ENCODE measurements around the gene SLC39A10. TPM values are rescaled to one million over a fixed set of nuclear protein-coding genes. Genes with fewer than 3 reads are reported as not detected.
A peak's percentile ranks its signal among the peaks of the same experiment; 100 is the strongest.

SLC39A10 gene
- total RNA-seq, 1 experiment from 2014 or later: 167 TPM

DNA sequence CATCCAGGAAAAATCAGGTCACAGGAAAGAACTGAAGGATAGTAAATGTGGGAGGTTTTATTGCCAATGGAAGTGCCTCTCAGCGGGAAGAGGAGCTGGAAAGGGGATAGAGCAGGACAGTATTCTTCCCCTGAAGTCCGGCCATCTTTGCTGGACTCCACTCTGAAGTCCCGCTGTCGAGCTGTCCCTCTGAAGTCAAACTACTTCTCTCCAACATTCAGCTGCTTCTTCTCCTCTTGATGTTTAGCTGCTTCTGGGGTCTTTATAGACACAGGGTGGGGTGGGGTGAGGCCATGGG is 23.5 kb upstream of the SLC39A10 start:
- TF ChIP-seq RELA (CRISPR knock-in tag; IDR thresholded peaks at IDR 0.05; ENCODE audit: borderline replicate concordance) (no peak), GTF2I (CRISPR knock-in tag; conservative IDR thresholded peaks at IDR 0.05) (no peak), ZNF138 (CRISPR knock-in tag; conservative IDR thresholded peaks at IDR 0.05) (no peak), ZNF396 (CRISPR knock-in tag; IDR thresholded peaks at IDR 0.05; ENCODE audit: borderline replicate concordance) (no peak), ELF4 (CRISPR knock-in tag; IDR thresholded peaks at IDR 0.05; ENCODE audit: low read depth) (no peak), ZNF671 (CRISPR knock-in tag; IDR thresholded peaks at IDR 0.05) (no peak), TEAD4 (CRISPR knock-in tag; IDR thresholded peaks at IDR 0.05) (no peak), TP53 (CRISPR knock-in tag; IDR thresholded peaks at IDR 0.05) (no peak)
- TF ChIP-seq, protein P1, sequence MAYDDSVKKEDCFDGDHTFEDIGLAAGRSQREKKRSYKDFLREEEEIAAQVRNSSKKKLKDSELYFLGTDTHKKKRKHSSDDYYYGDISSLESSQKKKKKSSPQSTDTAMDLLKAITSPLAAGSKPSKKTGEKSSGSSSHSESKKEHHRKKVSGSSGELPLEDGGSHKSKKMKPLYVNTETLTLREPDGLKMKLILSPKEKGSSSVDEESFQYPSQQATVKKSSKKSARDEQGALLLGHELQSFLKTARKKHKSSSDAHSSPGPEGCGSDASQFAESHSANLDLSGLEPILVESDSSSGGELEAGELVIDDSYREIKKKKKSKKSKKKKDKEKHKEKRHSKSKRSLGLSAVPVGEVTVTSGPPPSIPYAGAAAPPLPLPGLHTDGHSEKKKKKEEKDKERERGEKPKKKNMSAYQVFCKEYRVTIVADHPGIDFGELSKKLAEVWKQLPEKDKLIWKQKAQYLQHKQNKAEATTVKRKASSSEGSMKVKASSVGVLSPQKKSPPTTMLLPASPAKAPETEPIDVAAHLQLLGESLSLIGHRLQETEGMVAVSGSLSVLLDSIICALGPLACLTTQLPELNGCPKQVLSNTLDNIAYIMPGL (CRISPR knock-in tag; IDR thresholded peaks at IDR 0.05): no peak
- H3K36me3 Mint-ChIP-seq: peaks cover 14% of the 10 kb centered on the region
- ATAC-seq: no peak
- H3K9me3 Mint-ChIP-seq: peaks cover 13% of the 10 kb centered on the region
- no peaks in the 10 kb centered on the region for H3K27me3 Mint-ChIP-seq (ENCODE audit: low read depth)
- ChIA-PET POLR2A (interaction anchor here (1.2 kb wide), 1 partner anchor 21 kb away, joined by 3 read pairs; no protein-coding TSS in a partner anchor), CTCF (interaction anchor here (1.5 kb wide), 1 partner anchor 100 kb away, joined by 3 read pairs; no protein-coding TSS in a partner anchor)
- H3K27ac Mint-ChIP-seq: no peak overlapping the region
- no peak for DNase-seq (ENCODE audit: low spot score)
- no peak overlapping the region for H3K4me3 Mint-ChIP-seq
- peaks cover 20% of the 10 kb centered on the region for H3K4me1 Mint-ChIP-seq

DNA sequence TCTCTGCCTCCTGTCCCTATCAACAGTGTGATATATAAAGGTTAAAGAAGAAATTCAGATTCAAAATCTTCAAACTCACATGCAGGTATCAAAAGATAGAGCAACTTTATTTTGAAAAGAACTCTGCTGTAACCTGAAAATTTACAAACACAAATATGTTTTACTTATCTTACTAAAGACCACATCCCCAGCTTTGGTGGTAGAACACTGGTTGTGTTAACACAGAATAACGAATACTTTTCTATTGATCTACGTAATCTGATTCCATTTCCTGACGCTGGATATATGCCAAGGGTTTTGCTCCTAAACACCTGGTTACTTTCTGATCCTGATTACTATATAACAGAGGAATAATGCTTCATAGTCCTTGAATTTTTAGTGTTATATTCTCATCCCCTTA is 23.1 kb upstream of the SLC39A10 start:
- Mint-ChIP-seq H3K36me3 (peaks cover 19% of the 10 kb centered on the region), H3K4me1 (peaks cover 20% of the 10 kb centered on the region), H3K27ac (no peak overlapping the region), H3K27me3 (ENCODE audit: low read depth) (no peaks in the 10 kb centered on the region), H3K4me3 (no peak overlapping the region), H3K9me3 (peaks cover 13% of the 10 kb centered on the region)
- no peak for TF ChIP-seq NR2C2 (CRISPR knock-in tag; IDR thresholded peaks at IDR 0.05)
- TF ChIP-seq, protein P2, sequence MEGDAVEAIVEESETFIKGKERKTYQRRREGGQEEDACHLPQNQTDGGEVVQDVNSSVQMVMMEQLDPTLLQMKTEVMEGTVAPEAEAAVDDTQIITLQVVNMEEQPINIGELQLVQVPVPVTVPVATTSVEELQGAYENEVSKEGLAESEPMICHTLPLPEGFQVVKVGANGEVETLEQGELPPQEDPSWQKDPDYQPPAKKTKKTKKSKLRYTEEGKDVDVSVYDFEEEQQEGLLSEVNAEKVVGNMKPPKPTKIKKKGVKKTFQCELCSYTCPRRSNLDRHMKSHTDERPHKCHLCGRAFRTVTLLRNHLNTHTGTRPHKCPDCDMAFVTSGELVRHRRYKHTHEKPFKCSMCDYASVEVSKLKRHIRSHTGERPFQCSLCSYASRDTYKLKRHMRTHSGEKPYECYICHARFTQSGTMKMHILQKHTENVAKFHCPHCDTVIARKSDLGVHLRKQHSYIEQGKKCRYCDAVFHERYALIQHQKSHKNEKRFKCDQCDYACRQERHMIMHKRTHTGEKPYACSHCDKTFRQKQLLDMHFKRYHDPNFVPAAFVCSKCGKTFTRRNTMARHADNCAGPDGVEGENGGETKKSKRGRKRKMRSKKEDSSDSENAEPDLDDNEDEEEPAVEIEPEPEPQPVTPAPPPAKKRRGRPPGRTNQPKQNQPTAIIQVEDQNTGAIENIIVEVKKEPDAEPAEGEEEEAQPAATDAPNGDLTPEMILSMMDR (IDR thresholded peaks at IDR 0.05): no peak
- TF ChIP-seq, protein P3, sequence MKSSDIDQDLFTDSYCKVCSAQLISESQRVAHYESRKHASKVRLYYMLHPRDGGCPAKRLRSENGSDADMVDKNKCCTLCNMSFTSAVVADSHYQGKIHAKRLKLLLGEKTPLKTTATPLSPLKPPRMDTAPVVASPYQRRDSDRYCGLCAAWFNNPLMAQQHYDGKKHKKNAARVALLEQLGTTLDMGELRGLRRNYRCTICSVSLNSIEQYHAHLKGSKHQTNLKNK (CRISPR knock-in tag; IDR thresholded peaks at IDR 0.05): no peak
- TF ChIP-seq, protein P4, sequence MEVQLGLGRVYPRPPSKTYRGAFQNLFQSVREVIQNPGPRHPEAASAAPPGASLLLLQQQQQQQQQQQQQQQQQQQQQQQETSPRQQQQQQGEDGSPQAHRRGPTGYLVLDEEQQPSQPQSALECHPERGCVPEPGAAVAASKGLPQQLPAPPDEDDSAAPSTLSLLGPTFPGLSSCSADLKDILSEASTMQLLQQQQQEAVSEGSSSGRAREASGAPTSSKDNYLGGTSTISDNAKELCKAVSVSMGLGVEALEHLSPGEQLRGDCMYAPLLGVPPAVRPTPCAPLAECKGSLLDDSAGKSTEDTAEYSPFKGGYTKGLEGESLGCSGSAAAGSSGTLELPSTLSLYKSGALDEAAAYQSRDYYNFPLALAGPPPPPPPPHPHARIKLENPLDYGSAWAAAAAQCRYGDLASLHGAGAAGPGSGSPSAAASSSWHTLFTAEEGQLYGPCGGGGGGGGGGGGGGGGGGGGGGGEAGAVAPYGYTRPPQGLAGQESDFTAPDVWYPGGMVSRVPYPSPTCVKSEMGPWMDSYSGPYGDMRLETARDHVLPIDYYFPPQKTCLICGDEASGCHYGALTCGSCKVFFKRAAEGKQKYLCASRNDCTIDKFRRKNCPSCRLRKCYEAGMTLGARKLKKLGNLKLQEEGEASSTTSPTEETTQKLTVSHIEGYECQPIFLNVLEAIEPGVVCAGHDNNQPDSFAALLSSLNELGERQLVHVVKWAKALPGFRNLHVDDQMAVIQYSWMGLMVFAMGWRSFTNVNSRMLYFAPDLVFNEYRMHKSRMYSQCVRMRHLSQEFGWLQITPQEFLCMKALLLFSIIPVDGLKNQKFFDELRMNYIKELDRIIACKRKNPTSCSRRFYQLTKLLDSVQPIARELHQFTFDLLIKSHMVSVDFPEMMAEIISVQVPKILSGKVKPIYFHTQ (CRISPR knock-in tag; IDR thresholded peaks at IDR 0.05): no peak
- POLR2A ChIA-PET: interaction anchor here (1.2 kb wide), 1 partner anchor 22 kb away, joined by 3 read pairs; no protein-coding TSS in a partner anchor
- CTCF ChIA-PET: interaction anchor here (1.5 kb wide), 1 partner anchor 100 kb away, joined by 3 read pairs; no protein-coding TSS in a partner anchor
- DNase-seq (ENCODE audit: low spot score) (no peak), ATAC-seq (no peak)

DNA sequence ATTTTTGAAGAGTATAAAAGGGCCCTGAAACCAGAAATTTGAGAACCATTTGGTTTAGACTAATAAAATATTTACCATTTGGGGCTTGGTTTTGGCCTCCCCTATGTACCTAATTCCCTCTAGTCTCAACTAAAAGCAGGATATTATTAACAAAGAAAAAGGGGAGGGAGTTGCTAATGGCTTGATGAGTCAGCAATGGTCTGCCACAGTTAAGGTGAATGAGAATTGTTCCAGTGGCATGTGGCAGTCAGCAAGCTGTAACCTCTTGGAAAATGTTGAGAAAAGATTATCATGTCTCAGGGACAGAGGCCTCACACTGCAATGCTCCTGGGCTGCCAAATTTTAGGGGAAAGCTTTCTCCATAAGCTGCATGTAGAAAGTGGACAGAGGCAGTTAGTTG is 20.1 kb upstream of the SLC39A10 start:
- peaks cover 25% of the 10 kb centered on the region for H3K4me1 Mint-ChIP-seq
- H3K36me3 Mint-ChIP-seq: peaks cover 22% of the 10 kb centered on the region
- peak; percentile 75 for ATAC-seq
- ChIA-PET CTCF (no interaction called here), POLR2A (interaction anchor here (1.0 kb wide), 1 partner anchor 20 kb away, joined by 3 read pairs; the partner anchor contains the start of gene SLC39A10)
- H3K27ac Mint-ChIP-seq: peak overlapping the region; percentile 30; the same call in 1 of the 2 replicates
- no peak overlapping the region for H3K4me3 Mint-ChIP-seq
- H3K9me3 Mint-ChIP-seq: peaks cover 13% of the 10 kb centered on the region
- no peaks in the 10 kb centered on the region for H3K27me3 Mint-ChIP-seq (ENCODE audit: low read depth)
- no peak for DNase-seq (ENCODE audit: low spot score)
- no peak for TF ChIP-seq ZNF416 (CRISPR knock-in tag; IDR thresholded peaks at IDR 0.05)
- TF ChIP-seq JAZF1 (CRISPR knock-in tag; IDR thresholded peaks at IDR 0.05): no peak
- no peak for TF ChIP-seq FOXP1 (CRISPR knock-in tag; IDR thresholded peaks at IDR 0.05; ENCODE audit: borderline replicate concordance)
- TF ChIP-seq, protein P5, sequence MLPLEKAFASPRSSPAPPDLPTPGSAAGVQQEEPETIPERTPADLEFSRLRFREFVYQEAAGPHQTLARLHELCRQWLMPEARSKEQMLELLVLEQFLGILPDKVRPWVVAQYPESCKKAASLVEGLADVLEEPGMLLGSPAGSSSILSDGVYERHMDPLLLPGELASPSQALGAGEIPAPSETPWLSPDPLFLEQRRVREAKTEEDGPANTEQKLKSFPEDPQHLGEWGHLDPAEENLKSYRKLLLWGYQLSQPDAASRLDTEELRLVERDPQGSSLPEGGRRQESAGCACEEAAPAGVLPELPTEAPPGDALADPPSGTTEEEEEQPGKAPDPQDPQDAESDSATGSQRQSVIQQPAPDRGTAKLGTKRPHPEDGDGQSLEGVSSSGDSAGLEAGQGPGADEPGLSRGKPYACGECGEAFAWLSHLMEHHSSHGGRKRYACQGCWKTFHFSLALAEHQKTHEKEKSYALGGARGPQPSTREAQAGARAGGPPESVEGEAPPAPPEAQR (CRISPR knock-in tag; IDR thresholded peaks at IDR 0.05): no peak
- TF ChIP-seq, protein P6, sequence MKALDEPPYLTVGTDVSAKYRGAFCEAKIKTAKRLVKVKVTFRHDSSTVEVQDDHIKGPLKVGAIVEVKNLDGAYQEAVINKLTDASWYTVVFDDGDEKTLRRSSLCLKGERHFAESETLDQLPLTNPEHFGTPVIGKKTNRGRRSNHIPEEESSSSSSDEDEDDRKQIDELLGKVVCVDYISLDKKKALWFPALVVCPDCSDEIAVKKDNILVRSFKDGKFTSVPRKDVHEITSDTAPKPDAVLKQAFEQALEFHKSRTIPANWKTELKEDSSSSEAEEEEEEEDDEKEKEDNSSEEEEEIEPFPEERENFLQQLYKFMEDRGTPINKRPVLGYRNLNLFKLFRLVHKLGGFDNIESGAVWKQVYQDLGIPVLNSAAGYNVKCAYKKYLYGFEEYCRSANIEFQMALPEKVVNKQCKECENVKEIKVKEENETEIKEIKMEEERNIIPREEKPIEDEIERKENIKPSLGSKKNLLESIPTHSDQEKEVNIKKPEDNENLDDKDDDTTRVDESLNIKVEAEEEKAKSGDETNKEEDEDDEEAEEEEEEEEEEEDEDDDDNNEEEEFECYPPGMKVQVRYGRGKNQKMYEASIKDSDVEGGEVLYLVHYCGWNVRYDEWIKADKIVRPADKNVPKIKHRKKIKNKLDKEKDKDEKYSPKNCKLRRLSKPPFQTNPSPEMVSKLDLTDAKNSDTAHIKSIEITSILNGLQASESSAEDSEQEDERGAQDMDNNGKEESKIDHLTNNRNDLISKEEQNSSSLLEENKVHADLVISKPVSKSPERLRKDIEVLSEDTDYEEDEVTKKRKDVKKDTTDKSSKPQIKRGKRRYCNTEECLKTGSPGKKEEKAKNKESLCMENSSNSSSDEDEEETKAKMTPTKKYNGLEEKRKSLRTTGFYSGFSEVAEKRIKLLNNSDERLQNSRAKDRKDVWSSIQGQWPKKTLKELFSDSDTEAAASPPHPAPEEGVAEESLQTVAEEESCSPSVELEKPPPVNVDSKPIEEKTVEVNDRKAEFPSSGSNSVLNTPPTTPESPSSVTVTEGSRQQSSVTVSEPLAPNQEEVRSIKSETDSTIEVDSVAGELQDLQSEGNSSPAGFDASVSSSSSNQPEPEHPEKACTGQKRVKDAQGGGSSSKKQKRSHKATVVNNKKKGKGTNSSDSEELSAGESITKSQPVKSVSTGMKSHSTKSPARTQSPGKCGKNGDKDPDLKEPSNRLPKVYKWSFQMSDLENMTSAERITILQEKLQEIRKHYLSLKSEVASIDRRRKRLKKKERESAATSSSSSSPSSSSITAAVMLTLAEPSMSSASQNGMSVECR (CRISPR knock-in tag; IDR thresholded peaks at IDR 0.05; ENCODE audit: borderline replicate concordance): no peak
